Retinal pigment epithelial cell (primary cell): ENCODE results near the gene TLE3.

ENCODE experiments used
- DNase-seq: peaks from one replicate; pipeline ENCODE4 v3.0.0-alpha.2; 2010; ENCODE audit warnings: low read depth
- H3K4me3 ChIP-seq: 2 replicates; pipeline ENCODE4 v1.5.1; 2011; ENCODE audit warnings: mild to moderate bottlenecking, low read length, control low read depth, moderate library complexity
- TF ChIP-seq, protein P1 (sequence below): conservative IDR thresholded peaks from 2 replicates; pipeline ENCODE4 v1.5.1; 2011; ENCODE audit warnings: low read depth, low read length, control low read depth, inconsistent platforms

The TLE3 gene

DNA sequence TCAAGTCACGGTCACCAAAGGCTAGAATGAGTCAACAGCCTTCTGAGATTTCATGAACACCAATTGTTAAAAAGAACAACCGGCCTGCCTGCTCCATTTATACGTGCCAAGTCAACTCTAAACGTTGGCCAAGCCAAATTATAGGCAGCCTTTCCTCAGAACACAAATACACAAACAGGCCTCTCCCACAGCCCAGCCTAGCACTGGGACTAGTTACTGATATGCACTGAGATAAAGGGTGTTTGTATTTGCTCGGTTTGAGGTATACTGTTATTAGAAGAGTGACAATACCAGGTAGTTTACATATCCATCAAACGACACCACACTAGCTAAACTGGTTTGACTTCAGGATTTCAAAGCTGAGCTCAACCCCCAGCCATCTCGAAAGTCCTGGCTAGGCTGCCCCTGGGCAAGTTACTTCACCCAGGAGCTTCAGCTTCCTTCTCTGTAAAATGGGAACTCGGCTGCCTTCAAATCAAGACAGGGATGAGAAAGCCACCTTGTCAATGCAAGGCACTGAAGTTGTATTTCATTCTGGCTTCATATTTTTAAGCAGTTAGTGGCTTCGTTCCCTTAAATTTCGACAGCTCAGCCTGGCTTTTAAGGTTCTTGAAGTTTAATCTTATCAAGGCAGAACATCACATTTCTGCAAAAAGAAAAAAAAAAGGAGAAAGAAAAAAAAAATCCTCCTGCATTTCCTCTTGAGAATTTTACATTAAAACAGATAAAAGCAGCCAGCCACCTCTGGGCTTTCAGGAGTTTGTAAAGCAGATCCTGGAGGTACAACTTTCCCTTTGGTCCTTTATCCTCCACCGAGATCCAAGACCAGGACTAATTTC, 4.0 kb downstream of the TLE3 start:
- no peak for DNase-seq
- TF ChIP-seq, protein P1, sequence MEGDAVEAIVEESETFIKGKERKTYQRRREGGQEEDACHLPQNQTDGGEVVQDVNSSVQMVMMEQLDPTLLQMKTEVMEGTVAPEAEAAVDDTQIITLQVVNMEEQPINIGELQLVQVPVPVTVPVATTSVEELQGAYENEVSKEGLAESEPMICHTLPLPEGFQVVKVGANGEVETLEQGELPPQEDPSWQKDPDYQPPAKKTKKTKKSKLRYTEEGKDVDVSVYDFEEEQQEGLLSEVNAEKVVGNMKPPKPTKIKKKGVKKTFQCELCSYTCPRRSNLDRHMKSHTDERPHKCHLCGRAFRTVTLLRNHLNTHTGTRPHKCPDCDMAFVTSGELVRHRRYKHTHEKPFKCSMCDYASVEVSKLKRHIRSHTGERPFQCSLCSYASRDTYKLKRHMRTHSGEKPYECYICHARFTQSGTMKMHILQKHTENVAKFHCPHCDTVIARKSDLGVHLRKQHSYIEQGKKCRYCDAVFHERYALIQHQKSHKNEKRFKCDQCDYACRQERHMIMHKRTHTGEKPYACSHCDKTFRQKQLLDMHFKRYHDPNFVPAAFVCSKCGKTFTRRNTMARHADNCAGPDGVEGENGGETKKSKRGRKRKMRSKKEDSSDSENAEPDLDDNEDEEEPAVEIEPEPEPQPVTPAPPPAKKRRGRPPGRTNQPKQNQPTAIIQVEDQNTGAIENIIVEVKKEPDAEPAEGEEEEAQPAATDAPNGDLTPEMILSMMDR: no peak
- H3K4me3 ChIP-seq: no peak overlapping the region

DNA sequence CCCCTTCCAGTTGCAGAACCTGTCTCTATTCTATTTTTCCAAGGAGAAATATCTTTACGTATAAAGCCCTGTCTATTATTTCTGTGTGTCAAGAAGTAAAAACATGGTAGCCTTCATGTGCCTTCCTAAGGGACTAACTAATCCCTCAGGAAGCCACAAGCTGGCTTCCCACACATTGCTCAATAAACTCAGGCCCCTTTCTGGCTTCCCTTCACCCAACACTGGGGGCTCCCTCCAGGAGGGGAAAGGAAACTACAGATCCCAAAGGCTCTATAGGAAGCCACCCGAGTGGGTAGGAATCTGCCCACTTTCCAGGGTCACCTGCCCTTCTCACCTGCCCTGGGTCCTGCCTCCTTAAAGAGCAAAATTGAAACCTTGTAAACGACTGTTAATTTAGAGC, 4.6 kb downstream of the TLE3 start:
- DNase-seq: no peak
- H3K4me3 ChIP-seq: no peak overlapping the region
- TF ChIP-seq, protein P1: no peak

DNA sequence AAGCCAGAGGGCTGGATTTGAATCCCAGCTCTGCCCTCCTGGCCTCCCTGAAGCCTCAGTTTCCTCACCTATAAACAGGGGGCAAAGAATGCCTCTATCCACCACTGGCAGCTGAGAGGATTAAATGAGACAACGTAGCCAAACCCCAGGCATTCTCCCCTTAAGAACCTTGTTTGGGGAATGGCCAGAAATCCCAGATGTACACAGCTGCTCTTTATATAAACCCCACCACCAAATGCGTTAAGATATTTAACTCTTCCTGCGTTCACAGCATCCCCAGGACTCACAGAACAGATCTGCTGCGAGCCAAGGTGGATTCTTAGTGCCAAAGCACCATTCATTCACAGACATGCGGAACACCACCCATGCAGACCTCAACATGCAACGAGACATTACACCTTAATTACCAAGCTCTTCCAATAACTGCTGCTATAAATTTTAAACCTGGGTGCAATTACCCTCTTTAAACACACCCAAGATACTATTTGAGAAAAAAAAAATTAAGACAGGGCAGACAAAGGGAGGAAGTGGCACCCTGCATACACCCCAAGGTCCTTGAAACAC, 5.2 kb downstream of the TLE3 start:
- no peak for DNase-seq
- no peak overlapping the region for H3K4me3 ChIP-seq
- TF ChIP-seq, protein P1: no peak

- TF ChIP-seq, protein P1: no peak
- no peak for DNase-seq
- H3K4me3 ChIP-seq: no peak overlapping the region
These were observed 5.8 kb downstream of the TLE3 start for GRCh38 chr15:70091726-70092463.

- TF ChIP-seq, protein P1: no peak
- no peak overlapping the region for H3K4me3 ChIP-seq
These were observed 7.1 kb downstream of the TLE3 start for GRCh38 chr15:70090436-70091296.

GRCh38 chr15:70089692-70089971, 8.1 kb downstream of the TLE3 start:
- TF ChIP-seq, protein P1: no peak
- DNase-seq: no peak

More at GRCh38 chr15:70090436-70091296, 7.1 kb downstream of the TLE3 start:
- DNase-seq: no peak

More at GRCh38 chr15:70089692-70089971, 8.1 kb downstream of the TLE3 start:
- no peak overlapping the region for H3K4me3 ChIP-seq
